ENCODE measurements around the gene DOCK9. TPM values are rescaled to one million over a fixed set of nuclear protein-coding genes. Genes with fewer than 3 reads are reported as not detected.
"Not testable (repeated sequence)": the region's sequence is repeated elsewhere in the genome, so short reads cannot be mapped to it uniquely, and the experiment has no call there.

Gene DOCK9
- total RNA-seq, 1 experiment from 2014 or later, result 7.7 TPM

DNA sequence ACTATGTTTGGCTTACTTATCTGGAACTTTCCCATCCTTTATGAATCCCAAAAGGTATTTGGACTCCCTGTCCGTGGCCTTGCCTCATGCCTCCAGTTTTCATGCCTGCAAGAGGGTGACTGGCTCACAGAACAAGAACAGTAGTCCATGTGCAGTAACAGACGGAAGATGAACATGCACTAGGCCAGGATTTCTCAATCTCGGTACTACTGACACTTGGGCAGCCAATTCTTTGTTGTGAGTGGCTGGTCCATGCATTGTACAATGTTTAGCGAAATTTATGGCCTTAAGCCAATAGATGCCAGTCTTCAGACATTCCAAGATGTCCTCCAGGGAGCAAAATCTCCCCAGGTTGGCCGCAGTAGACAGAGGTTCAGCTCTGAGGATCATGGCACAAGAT, 61.9 kb downstream of the DOCK9 start:
- DNase-seq, result no peak
- Histone ChIP-seq H3K27me3 (ENCODE audit: control insufficient read depth, insufficient read depth, low read length) (no peaks in the 10 kb centered on the region), H3K4me3 (ENCODE audit: insufficient read depth, low read depth, low read length) (no peak overlapping the region), H3K36me3 (replicated peaks; ENCODE audit: control insufficient read depth, insufficient read depth, low read length) (no peaks in the 10 kb centered on the region)

GRCh38 chr13:98915563-98915962, 62.3 kb downstream of the DOCK9 start:
- H3K27me3 ChIP-seq (ENCODE audit: control insufficient read depth, insufficient read depth, low read length), result no peaks in the 10 kb centered on the region
- H3K36me3 ChIP-seq (replicated peaks; ENCODE audit: control insufficient read depth, insufficient read depth, low read length), result no peaks in the 10 kb centered on the region
- no peak for DNase-seq
- no peak overlapping the region for H3K4me3 ChIP-seq (ENCODE audit: insufficient read depth, low read depth, low read length)

DNA sequence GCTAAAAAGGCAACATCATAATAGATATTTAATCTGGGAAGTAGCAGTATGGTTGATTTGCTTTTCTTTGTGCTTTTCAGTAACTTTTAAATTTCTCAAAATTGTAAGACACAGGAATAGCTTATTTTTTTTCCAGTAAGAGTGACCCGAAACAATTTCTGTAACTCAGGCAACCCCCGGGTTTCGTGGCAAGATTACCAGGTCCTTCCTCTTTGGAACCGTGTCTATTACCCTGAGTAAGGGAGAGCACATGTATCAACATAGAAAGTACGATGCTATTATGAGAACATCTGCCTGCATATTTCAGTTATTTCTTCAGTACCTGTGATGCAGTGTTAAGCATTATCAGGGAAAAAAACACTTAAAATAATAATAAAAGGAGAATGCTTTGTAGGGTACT, 64.1 kb downstream of the DOCK9 start:
- Histone ChIP-seq H3K27me3 (ENCODE audit: control insufficient read depth, insufficient read depth, low read length) (no peaks in the 10 kb centered on the region), H3K4me3 (ENCODE audit: insufficient read depth, low read depth, low read length) (no peak overlapping the region), H3K36me3 (replicated peaks; ENCODE audit: control insufficient read depth, insufficient read depth, low read length) (no peaks in the 10 kb centered on the region)
- DNase-seq, result no peak

DNA sequence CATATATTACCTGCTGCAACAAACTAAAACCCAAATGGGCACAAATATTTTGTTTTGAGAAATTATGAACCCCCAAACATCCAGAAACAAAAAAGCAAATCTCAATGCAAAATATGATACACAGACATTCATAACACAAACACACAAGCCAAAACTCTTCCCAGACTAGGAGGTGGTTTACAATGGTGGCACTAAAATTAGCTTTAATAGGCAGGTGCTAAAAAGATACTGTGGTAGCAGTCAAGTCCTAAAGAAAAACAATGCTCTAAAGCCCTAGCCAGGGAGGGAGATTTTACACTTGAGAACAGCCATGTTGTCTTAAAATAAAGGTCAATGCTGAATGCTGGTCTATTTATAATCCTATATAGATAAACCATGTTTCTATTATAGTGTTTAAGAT, 65.0 kb downstream of the DOCK9 start:
- DNase-seq, result no peak
- H3K36me3 ChIP-seq (replicated peaks; ENCODE audit: control insufficient read depth, insufficient read depth, low read length), result no peaks in the 10 kb centered on the region
- no peak overlapping the region for H3K4me3 ChIP-seq (ENCODE audit: insufficient read depth, low read depth, low read length)
- H3K27me3 ChIP-seq (ENCODE audit: control insufficient read depth, insufficient read depth, low read length), result no peaks in the 10 kb centered on the region

GRCh38 chr13:98910501-98910951, 67.3 kb downstream of the DOCK9 start:
- no peak for DNase-seq
- no peaks in the 10 kb centered on the region for H3K36me3 ChIP-seq (replicated peaks; ENCODE audit: control insufficient read depth, insufficient read depth, low read length)

DNA sequence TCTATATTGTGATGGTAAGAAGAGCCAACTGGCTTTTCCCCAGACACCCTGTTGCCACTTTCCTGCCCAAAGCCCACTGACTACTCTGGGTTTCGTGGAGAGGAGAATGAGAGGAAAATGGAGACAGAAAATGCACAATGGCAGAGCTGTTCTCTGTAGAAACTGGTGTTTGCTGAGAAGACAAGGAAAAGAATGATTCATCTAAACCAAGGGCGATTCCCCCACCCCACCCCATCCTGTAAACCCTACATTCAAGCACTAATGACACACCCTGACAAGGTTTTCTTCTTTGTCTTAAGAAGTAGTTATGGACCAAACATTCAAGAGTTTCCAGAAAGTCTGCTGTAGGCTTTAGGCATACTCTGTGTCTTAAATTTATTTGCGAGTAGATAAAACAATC, 68.8 kb downstream of the DOCK9 start:
- Histone ChIP-seq H3K36me3 (replicated peaks; ENCODE audit: control insufficient read depth, insufficient read depth, low read length) (no peaks in the 10 kb centered on the region), H3K4me3 (ENCODE audit: insufficient read depth, low read depth, low read length) (no peak overlapping the region), H3K27me3 (ENCODE audit: control insufficient read depth, insufficient read depth, low read length) (no peaks in the 10 kb centered on the region)
- no peak for DNase-seq

More at GRCh38 chr13:98910501-98910951, 67.3 kb downstream of the DOCK9 start:
- H3K4me3 ChIP-seq (ENCODE audit: insufficient read depth, low read depth, low read length), result no peak overlapping the region
- H3K27me3 ChIP-seq (ENCODE audit: control insufficient read depth, insufficient read depth, low read length), result no peaks in the 10 kb centered on the region

- no peaks in the 10 kb centered on the region for H3K27me3 ChIP-seq (ENCODE audit: control insufficient read depth, insufficient read depth, low read length)
- H3K36me3 ChIP-seq (replicated peaks; ENCODE audit: control insufficient read depth, insufficient read depth, low read length), result no peaks in the 10 kb centered on the region
- no peak for DNase-seq
- no peak overlapping the region for H3K4me3 ChIP-seq (ENCODE audit: insufficient read depth, low read depth, low read length)
Observed at GRCh38 chr13:98906746-98907502, 70.9 kb downstream of the DOCK9 start.

DNA sequence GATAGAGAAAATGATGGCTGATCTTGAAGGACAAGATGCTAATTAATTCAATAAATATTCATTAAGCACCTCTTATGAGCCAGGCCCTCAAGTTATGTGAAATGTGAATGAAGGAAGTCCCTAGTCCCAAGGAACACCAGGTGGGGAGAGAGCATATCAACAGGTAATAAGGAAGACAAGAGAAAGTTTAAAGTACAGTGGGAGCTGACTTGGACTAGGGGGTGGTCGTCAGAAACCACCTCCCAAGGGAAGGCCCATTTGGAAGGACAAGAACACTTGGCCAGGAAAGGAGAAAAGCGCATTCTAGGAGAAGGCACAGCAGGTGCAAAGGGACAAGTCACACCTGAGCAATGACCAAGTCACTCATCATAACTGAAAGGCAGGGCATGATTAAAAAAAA, 72.7 kb downstream of the DOCK9 start:
- no peak for DNase-seq
- no peaks in the 10 kb centered on the region for H3K36me3 ChIP-seq (replicated peaks; ENCODE audit: control insufficient read depth, insufficient read depth, low read length)
- no peak overlapping the region for H3K4me3 ChIP-seq (ENCODE audit: insufficient read depth, low read depth, low read length)
- no peaks in the 10 kb centered on the region for H3K27me3 ChIP-seq (ENCODE audit: control insufficient read depth, insufficient read depth, low read length)

GRCh38 chr13:98900442-98900841, 77.4 kb downstream of the DOCK9 start:
- Histone ChIP-seq H3K27me3 (ENCODE audit: control insufficient read depth, insufficient read depth, low read length) (no peaks in the 10 kb centered on the region), H3K36me3 (replicated peaks; ENCODE audit: control insufficient read depth, insufficient read depth, low read length) (no peaks in the 10 kb centered on the region), H3K4me3 (ENCODE audit: insufficient read depth, low read depth, low read length) (no peak overlapping the region)
- no peak for DNase-seq

- Histone ChIP-seq H3K27me3 (ENCODE audit: control insufficient read depth, insufficient read depth, low read length) (no peaks in the 10 kb centered on the region), H3K36me3 (replicated peaks; ENCODE audit: control insufficient read depth, insufficient read depth, low read length) (no peaks in the 10 kb centered on the region), H3K4me3 (ENCODE audit: insufficient read depth, low read depth, low read length) (no peak overlapping the region)
- DNase-seq, result no peak
Observed at GRCh38 chr13:98897706-98898105, 80.2 kb downstream of the DOCK9 start.

DNA sequence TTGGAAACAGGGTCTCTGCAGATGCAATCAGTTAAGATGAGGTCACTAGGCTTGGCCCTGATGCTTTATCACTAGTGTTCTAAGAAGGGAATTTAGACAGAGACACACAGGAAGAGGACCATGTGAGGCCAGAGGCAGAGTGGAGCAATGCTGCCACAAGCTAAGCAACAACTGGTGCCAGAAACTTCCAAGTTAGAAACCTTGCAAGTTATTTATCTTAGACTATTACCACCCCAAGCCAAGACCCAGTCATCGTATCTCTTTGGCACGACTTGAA, 81.1 kb downstream of the DOCK9 start:
- H3K27me3 ChIP-seq (ENCODE audit: control insufficient read depth, insufficient read depth, low read length), result no peaks in the 10 kb centered on the region
- no peak for DNase-seq
- no peaks in the 10 kb centered on the region for H3K36me3 ChIP-seq (replicated peaks; ENCODE audit: control insufficient read depth, insufficient read depth, low read length)
- H3K4me3 ChIP-seq (ENCODE audit: insufficient read depth, low read depth, low read length), result no peak overlapping the region

DNA sequence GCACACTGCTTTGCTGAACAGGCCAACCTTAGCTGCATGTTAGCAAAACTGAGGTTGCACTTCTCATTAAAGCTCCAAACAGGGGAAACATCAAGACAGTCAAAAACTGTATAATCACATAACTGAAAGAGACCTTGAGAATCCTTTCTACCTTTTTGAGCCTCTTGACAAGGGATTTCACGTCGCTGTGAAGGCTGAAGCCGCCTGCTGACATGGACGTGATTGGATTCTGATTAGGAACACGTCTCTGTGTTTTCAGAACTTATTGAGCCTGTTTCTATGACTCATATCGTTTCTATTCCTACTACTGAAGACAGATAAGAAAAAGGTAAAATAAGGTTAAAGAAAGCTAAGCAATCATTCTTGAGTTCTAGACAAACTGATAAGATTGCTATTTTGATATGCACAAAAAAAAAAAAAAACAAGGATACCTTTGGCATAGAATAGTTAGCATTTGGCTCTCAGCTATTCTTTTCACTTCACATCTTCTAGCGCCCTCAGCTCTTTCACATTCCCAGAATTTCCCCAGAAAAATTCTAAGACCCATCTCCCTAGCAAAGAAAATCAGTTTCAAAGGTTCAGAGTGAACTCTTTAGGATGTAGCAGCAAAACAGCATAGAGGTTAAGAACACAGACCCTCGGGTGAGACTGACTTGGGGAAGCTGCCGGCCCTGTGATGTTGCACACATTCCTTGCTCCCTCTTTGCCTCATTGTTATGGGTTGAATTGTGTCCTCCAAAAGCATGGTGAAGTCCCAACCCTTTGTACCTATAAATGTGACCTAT, 81.6 kb downstream of the DOCK9 start:
- no peak overlapping the region for H3K4me3 ChIP-seq (ENCODE audit: insufficient read depth, low read depth, low read length)
- no peaks in the 10 kb centered on the region for H3K27me3 ChIP-seq (ENCODE audit: control insufficient read depth, insufficient read depth, low read length)
- H3K36me3 ChIP-seq (replicated peaks; ENCODE audit: control insufficient read depth, insufficient read depth, low read length), result no peaks in the 10 kb centered on the region
- DNase-seq, result no peak

- not testable (repeated sequence) for H3K27me3 ChIP-seq (ENCODE audit: control insufficient read depth, insufficient read depth, low read length); DNase-seq; H3K4me3 ChIP-seq (ENCODE audit: insufficient read depth, low read depth, low read length); H3K36me3 ChIP-seq (replicated peaks; ENCODE audit: control insufficient read depth, insufficient read depth, low read length)
Observed at GRCh38 chr13:98894814-98895213, 83.0 kb downstream of the DOCK9 start.

- Histone ChIP-seq H3K27me3 (ENCODE audit: control insufficient read depth, insufficient read depth, low read length) (no peaks in the 10 kb centered on the region), H3K4me3 (ENCODE audit: insufficient read depth, low read depth, low read length) (no peak overlapping the region), H3K36me3 (replicated peaks; ENCODE audit: control insufficient read depth, insufficient read depth, low read length) (no peaks in the 10 kb centered on the region)
- DNase-seq, result no peak
Observed at GRCh38 chr13:98893371-98893770, 84.5 kb downstream of the DOCK9 start.

GRCh38 chr13:98892821-98893220, 85.0 kb downstream of the DOCK9 start:
- H3K4me3 ChIP-seq (ENCODE audit: insufficient read depth, low read depth, low read length), result no peak overlapping the region
- no peaks in the 10 kb centered on the region for H3K27me3 ChIP-seq (ENCODE audit: control insufficient read depth, insufficient read depth, low read length)
- no peaks in the 10 kb centered on the region for H3K36me3 ChIP-seq (replicated peaks; ENCODE audit: control insufficient read depth, insufficient read depth, low read length)
- DNase-seq, result no peak
